Measurements from ENCODE around the gene ADK.

The ADK gene

DNA sequence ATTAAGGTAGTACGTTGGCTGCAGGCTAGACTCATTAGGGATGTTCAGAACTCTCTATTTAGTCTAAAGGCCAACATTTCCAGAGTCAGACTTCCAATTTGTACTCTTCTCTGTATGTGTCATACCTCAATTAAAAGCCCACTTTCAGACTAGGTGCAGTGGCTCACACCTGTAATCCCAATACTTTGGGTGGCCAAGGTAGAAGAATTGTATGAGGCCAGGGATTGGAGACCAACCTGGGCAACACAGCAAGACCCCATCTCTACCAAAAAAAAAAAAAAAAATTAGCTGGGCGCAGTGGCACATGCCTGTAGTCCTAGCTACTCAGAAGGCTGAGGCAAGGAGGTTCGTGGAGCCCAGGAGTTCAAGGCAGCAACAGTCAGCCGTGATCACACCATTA, 484.6 kb downstream of the ADK start:
- DNase-seq, result no peak

DNA sequence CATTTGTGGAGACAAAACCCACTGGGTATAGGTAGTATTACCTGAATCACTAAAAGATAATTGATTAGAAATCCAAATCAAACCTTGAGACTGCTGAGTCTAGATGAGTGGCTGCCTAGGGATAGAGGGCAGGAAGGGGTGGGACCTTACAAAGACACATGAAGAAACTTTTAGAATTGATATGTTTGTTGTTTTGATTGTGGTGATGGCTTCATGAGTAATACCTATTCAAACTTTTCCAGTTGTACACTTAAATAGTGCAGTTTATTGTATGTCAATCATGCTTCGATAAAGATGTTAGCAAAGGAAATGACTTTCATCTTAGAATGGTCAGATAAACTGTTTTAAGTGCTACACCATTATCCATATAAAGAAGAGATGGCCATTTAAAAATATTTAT, 486.7 kb downstream of the ADK start:
- no peak for DNase-seq

DNA sequence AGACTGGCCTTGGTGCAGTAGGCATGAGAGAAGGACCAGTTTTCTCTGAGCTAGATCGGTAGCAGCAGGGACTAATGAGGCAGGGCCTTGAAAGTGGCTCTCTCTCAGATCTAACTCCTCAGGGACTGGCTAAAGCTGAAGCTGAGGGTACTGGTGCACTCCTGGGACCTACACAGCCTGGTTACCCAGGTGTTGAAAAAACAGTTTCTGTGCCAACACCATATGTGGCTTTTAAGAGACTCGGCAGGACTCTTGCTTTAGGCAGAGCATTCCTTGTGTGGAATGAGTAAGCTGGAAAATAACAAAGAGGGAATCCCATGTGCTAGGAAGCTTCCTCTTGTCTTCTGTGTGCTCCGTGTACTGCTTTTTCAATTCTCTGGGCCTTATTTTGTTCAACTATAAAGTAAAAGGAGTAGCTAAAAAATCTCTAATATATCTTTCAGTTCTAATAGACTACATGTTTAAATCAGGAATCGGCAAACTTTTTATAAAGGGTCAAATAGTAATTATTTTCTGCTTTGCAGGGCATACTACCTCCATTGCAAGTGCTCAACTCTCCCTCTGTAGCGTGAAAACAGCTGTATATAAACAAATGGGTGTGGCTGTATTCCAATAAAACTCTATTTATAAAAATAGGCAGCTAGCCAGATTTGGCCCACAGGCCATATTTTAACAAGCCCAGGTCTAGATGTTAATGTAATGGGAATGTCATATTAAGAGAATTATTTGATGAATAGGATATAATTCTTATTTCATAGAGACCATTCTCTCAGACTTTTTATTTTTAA, 489.3 kb downstream of the ADK start:
- DNase-seq, result no peak

DNA sequence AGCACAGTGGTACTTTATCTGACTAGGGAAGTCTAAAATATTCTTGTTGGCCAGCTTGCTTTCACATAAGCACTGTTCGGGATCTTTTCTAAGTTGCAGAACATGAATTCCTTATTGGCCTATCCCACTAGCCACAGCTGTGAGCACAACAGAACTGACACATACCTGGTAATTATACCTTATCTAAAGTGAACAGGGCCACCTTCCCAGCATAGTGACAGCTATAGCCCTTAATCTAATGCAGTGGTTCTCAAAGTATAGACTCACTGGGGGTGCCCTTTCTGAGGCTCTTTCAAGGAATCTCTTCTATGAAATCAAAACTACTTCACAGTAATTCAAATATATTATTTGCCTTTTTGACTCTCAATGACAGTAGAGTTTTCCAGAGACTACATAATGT, 490.6 kb downstream of the ADK start:
- no peak for DNase-seq

DNA sequence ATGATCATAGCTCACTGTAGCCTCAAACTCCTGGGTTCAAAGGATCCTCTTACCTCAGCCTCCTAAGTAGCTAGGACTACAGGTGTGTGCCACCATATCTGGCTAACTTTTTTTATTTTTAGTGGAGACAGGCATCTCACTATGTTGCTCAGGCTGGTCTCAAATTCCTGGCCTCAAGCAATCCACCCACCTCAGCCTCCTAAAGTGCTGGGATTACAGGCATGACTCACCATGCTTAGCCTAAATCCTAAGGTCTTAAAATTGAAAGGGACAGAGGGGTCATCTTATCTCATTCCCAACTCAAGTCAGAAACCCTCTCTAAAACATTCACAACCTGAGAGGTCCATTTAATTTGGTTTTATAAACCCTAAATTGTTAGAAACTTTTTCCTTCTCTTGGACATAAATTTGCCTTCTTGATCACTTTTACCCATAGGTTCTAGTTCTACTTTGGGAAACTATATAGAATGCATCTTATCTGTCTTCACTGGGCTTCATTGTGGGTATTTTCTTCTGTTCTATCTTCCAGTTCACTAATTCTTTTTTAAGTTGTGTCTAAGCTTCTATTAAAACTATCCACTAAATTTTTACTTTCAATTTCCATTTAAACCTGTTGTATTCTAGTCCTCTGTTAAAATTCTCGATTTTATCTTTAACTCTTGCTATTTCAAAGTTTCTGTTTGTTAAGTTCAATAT, 492.0 kb downstream of the ADK start:
- no peak for DNase-seq

DNA sequence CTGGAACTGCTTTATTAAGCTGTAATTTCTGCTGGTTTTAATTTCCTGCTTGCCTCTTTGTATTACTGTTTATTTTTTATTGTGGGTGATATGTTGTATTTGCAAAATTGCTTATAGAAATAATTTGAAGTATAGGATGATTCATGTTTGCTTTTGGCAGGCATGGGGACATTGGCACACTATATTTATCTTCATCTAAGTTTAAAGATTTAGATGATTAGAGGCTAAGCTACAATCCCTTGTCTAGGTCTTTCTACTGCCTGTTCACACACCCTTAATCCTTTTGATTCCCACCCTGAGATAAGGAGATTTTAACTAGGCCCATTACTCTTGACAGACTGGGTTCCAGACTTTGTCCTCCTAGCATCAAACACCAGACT, 492.6 kb downstream of the ADK start:
- DNase-seq, result no peak

DNA sequence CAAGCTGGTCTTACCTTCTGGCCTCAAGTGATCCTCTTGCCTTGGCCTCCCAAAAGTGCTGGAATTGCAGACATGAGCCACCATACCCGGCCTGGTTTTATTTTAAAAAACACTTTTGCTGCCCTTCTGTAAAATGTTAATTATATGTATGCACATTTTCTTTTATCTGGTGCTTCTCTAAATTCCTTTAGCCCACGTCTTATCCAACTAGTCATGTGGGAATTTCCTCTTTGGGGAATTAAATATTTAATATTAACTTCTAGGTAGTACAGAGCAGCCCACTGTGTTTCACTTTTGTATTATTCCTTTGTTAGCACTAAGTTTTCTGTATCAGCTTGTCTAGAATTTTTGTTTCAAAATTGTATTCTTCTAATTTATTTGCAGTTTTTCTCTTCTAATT, 493.7 kb downstream of the ADK start:
- DNase-seq, result no peak

DNA sequence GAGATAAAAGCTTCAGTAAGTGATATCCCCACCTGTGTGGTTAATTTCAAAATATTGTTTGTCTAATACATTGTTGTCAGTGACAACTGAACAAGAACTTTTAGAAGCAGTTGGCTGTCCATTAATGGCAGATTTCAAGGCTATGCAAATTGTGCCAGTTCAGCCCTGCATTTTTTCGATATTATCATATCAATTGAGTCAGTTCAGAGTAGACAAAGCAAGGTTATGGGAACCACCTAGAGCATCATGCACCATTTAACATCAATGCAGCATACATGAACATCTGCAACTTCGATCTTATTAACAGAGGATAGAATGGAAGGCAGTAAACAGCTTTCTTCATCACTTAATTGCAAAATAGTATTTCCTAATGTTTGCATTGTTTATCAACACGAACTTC, 494.7 kb downstream of the ADK start:
- DNase-seq, result no peak

DNA sequence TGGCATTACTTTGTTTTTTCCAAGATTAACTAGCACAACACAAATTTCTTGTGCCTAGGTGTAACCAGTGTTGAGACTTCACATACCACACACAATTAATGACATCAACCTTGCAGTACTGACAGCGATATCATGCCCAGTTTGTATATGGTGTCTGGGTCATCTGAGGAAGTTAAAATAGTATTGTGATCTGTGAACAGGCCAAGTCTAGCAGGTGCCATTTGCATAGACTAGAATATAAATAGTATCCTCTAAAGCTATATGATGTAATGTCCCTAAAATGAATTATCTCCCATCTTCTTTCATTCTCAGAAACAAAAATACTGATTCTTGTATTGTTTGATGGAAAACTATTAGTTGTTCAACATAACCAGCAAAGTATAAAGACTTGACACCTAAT, 499.6 kb downstream of the ADK start:
- no peak for DNase-seq

DNA sequence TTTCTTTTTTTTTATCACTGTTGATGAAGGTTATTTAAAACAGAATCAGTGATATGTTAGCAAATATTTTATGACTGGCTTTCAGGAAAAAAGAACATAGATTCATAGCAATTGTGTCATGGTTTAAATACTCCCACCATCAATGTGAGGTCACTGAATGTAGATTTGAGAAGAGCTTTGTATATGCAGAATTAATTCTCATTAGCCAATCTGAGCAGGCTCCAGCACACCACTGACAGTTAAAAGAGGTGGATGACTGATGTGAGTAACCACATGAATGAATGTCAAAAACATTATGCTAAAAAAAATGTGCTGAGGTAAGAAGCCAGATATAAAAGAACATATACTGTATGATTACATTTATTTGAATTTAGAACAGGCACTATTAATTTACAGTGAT, 500.5 kb downstream of the ADK start:
- no peak for DNase-seq

DNA sequence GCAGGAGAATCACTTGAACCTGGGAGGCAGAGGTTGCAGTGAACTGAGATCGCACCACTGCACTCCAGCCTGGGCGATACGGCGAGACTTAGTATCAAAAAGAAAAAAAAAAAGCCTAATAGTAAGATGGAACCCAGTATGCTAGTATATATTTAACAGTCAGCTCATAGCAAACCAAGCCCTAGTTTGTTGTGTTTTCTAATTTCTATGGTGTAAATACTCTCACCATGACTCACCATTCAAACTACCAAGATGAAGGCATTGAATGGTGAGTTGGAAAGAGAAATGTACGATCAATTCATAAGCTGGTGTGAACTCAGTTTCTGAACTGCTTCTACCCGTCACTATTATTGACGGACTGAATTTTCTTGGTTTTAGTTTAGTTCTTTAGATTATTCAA, 501.6 kb downstream of the ADK start:
- DNase-seq, result no peak

DNA sequence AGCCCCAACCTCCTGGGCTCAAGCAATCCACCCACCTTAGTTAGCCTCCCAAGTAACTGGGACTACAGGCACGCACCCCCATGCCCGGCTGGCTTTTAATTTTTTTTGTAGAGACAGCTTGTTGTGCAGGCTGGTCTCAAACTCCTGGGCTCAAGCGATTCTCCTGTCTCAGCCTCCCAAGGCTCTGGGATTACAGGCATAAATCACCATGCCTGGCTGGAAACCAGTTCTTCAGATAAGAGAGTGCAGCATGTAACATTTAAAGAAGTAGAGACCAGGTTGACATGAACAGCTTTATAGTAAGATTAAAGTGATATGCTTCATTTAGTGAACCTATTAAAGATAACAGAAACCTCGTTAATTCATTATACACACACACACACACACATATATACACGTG, 507.5 kb downstream of the ADK start:
- DNase-seq, result no peak

DNA sequence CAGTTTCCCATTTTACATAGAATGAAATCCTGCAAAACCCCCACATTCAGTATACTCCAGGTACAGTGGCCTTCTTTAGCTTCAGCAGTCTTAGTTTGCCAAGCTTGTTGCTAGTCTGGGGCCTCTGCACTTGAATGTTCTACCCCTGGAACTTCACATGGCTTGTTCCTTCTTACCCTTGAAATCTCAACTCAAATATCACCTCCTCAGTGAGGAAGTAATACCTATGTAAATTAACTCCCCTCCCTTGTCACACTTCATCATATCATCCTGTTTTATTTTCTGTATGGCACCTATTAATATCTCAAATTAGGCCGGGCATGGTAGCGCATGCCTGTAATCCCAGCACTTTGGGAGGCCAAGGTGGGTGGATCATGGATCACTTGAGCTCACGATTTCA, 511.6 kb downstream of the ADK start:
- no peak for DNase-seq

DNA sequence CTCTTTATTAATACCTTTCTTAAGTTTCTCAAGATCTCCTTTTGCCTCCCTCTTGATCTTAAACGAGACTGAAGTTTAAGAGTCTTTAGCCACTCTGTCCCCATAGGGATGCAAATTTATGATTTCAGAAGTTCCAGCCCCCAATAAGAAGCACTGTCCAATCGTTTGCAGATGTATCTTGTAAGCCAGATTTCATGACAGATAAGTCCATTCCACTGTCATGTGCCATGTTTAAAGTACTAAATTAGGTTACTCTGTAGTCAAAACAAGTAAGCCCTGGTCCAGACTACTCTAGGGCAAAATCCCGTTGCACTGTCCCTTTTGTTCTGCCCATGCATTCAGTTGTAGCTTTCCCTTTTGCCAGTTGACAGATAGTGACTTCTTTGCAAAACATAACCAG, 518.2 kb downstream of the ADK start:
- no peak for DNase-seq

DNA sequence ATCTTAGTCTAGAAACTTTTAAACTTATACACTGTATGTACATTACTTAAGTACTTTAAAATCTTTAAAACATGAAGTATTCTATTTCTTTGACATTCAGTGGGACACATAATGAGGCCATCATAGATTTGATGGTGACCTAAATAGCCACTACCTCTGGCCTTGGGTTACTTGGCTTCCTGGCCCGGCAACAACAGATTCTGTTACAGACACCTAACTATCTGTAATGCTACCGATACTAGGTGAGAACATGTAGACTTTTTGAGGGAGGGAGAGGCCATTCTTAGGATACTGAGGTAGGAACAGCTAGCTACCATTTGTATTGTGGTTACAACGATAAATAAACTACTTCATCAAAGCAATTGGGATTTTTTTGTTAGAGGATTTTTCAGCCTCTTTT, 520.7 kb downstream of the ADK start:
- no peak for DNase-seq

DNA sequence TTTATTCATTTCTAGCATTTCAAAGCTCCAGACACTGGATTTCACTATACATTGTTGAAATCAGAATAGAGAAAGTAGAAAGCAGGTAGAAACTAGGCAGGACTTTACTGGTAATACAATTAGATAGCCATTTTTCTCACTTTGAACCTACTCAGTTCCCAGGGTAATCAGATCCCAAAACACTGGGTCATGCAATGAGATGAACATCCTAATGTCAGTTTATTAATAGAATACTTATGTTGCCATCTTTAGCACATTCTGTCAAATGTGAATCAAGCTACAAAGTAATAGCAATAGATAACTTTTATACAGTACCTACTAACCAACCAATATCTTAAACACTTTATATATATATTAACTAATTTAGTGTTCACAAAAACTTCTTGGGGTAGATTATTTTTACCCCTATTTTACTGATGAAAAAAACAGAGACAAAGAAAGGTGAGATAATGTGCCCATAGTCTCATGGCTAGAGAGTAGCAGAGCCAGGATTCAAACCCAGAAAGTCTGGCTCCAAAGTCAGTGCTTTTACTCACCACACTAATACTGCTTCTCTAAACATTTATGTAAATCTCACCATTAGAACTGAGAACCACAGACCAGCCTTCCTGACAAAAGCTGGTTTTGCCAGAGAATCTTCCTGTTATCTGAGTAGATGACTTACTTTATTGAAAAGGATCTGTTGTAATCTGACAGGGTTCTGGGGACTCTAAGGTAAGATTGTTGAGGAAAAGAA, 521.6 kb downstream of the ADK start:
- no peak for DNase-seq

DNA sequence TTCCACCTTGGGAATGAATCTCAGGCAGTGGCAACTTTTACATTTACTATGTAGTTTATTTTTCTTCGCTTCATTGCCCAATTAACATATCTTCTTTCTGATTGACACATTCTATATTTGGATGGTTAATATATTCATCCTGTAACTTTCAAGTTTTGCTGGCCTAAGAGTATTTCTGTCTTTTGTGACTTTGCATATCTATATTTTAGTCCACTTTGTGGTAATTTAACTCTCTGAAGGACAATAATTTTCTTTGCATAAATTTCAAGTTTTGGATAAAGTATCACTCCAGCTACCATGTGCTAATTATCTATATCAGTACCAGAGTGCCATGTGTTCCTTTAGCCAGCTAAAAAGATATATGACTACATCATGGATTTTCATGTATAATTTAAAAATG, 523.9 kb downstream of the ADK start:
- no peak for DNase-seq

DNA sequence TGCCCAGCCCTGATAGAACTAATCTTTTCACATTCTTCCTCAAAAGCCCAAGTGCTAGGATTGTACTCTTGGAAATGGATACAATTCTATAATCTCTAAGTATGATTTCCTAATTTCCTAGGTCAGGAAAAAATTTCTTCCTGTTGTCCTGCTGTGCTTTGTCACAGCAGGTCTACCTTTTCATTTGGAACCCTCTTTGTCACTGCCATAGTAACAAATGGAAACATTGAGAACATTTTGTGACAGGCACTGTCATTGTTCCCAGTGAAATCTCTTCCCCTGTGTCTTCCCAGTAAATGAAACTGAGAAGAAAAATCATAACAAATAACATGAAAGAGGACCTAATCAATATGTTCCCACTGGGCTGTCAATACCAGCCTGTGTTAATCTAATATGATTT, 524.5 kb downstream of the ADK start:
- no peak for DNase-seq

DNA sequence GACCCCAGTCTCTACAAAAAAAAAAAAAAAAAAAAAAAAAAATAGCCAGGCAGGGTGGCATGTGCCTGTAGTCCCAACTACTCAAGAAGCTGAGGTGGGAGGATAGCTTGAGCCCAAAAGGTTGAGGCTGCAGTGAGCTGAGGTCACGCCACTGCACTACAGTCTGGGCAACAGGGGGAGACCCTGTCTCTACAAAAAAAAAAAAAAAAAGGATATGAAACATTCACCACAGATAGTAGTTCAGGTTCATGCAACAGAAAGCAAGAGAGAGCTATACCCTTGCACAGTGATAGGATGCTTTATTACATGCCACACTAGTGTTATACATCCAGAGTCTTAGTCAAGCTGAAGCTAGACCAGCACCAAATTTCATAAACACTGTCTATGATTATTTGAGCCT, 526.9 kb downstream of the ADK start:
- DNase-seq, result no peak

DNA sequence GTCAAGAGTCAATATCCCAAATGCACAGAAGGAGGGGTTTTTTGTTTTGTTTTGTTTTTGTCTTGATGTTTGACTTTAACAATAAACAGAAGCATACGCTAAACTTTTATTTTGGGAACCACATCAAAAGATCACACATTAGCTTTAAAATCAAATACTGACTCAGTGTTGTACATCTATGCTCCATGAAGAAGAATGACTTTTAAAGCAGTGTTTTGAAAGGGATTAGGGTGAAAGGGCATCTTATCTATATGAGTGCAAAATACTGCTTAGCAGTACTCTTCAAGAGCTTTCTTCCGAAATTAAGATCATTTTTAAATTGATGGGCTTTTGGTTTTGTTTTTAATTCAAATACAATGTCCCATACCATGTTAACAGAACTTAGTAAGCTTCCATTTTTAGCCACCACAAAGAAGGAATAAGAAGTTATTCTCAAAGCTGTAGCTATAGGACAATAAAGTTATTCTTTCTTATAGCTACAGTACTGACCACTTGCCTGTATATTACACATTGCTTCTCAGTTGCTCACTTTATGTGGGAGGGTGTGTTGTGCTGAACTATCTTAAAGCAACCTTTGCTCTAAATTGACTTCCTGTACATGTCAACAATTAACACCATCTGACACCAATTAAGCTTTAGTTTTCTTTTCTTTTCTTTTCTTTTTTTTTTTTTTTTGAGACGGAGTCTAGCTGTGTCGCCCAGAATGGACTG, 531.1 kb downstream of the ADK start:
- no peak for DNase-seq

DNA sequence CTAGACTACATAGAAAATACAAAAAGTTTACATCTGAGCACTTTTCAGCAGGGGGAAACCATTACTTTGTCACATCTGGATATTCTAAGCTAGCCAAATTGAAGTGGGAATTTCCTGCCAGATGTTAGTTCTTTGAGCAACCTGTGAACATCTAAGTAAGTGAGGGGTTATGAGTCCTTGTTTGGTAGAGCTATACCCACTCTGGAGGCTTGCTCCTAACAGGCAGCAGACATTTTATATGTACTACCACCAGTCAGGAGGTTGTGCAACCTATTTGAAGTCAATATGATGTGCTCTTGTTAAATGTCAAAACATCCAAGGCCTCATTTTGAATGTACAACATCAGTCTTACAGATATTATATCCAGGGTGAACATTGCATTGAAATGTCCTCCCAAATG, 532.0 kb downstream of the ADK start:
- DNase-seq, result no peak

DNA sequence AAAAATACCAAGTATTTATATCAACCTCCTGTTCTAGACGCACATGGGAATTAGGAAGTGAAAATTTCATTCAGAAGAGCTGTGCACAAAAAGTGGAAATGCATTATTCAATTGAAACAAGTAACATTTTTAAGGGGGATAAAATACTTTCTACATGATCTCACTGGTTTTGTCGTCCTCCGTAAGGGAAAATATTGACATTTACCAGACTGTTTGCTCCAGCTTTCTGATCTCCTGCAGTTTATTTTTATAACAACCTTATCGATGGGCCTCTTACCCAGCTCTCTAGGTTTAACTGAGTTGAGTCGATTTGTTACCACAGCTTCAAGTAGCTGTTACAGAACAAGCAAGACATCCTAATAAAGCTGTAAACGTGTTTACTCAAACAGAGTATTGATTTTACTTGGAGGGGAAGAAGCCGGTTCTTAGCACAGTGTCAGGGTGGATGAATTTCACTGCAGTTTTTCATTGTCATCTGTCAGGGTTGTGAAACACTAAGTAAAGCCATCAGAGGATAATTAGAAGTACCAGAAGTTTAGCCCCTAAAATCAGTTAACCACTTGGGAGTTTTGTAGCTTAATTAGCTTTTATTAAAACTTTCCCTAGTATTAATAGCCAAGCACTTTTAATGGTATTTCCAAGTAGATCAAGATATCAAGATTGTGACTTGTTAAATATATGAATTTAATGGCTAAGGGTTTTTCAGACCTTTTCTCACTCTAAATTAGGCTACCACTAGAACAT, 532.8 kb downstream of the ADK start:
- DNase-seq, result no peak

DNA sequence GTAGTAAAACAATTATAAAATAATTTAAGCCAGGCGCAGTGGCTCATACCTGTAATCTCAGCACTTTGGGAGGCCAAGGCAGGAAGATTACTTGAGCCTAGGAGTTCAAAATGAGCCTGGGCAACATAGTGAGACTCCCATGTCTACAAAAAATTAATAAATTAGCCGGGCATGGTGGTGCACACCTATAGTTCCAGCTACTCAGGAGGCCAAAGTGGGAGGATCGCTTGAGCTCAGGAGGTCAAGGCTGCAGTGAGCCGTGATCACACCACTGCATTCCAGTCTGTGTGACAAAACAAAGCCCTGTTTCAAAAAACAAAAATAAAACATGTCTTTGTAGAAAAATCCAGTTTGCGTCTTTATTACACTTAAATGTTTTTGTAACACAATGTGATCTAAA, 533.4 kb downstream of the ADK start:
- DNase-seq, result no peak

All from 8988T (cell line).